ENCODE measurements around the gene ARGLU1. TPM values are rescaled to one million over a fixed set of nuclear protein-coding genes. Genes with fewer than 3 reads are reported as not detected.

The ARGLU1 gene
- total RNA-seq, 1 donor from 2014 or later, result 86.3 TPM

GRCh38 chr13:106503730-106504453, 64.0 kb downstream of the ARGLU1 start:
- intact Hi-C loops (cut with micrococcal nuclease), result no loop called here

- intact Hi-C loops (cut with micrococcal nuclease), result no loop called here
These were observed 64.7 kb downstream of the ARGLU1 start for GRCh38 chr13:106503272-106503671.

- intact Hi-C loops (cut with micrococcal nuclease), result no loop called here
These were observed 67.5 kb downstream of the ARGLU1 start for GRCh38 chr13:106500445-106500844.

- intact Hi-C loops (cut with micrococcal nuclease), result no loop called here
These were observed 68.0 kb downstream of the ARGLU1 start for GRCh38 chr13:106499896-106500295.

- intact Hi-C loops (cut with micrococcal nuclease), result no loop called here
These were observed 68.8 kb downstream of the ARGLU1 start for GRCh38 chr13:106499113-106499512.

- intact Hi-C loops (cut with micrococcal nuclease), result no loop called here
These were observed 69.4 kb downstream of the ARGLU1 start for GRCh38 chr13:106498571-106498970.

- intact Hi-C loops (cut with micrococcal nuclease), result no loop called here
These were observed 69.8 kb downstream of the ARGLU1 start for GRCh38 chr13:106498158-106498557.

- intact Hi-C loops (cut with micrococcal nuclease), result no loop called here
These were observed 70.9 kb downstream of the ARGLU1 start for GRCh38 chr13:106497079-106497478.

GRCh38 chr13:106496072-106496997, 71.6 kb downstream of the ARGLU1 start:
- intact Hi-C loops (cut with micrococcal nuclease), result no loop called here

GRCh38 chr13:106494936-106495335, 73.0 kb downstream of the ARGLU1 start:
- intact Hi-C loops (cut with micrococcal nuclease), result no loop called here

- intact Hi-C loops (cut with micrococcal nuclease), result no loop called here
These were observed 73.4 kb downstream of the ARGLU1 start for GRCh38 chr13:106494506-106494905.

GRCh38 chr13:106493533-106494220, 74.3 kb downstream of the ARGLU1 start:
- intact Hi-C loops (cut with micrococcal nuclease), result no loop called here

- intact Hi-C loops (cut with micrococcal nuclease), result no loop called here
These were observed 75.1 kb downstream of the ARGLU1 start for GRCh38 chr13:106492588-106493475.

GRCh38 chr13:106491928-106492587, 75.9 kb downstream of the ARGLU1 start:
- intact Hi-C loops (cut with micrococcal nuclease), result loop anchor here (2.0 kb wide), 2 partner anchors 43 to 77 kb away; partner anchors contain the start of genes ARGLU1 and EFNB2

Other genes with a start within 250 kb of the ARGLU1 start
- gene EFNB2, start 32.5 kb downstream of the ARGLU1 start, total RNA-seq, result 0.12 and 0.20 TPM in 2 replicates